HuH-7 (cell line): ENCODE results near the gene TMEM8B.

Experiments used
- DNase-seq: peaks from one replicate; pipeline ENCODE4 v3.0.0; 2011; ENCODE audit warnings: low spot score

The TMEM8B gene, protein sequence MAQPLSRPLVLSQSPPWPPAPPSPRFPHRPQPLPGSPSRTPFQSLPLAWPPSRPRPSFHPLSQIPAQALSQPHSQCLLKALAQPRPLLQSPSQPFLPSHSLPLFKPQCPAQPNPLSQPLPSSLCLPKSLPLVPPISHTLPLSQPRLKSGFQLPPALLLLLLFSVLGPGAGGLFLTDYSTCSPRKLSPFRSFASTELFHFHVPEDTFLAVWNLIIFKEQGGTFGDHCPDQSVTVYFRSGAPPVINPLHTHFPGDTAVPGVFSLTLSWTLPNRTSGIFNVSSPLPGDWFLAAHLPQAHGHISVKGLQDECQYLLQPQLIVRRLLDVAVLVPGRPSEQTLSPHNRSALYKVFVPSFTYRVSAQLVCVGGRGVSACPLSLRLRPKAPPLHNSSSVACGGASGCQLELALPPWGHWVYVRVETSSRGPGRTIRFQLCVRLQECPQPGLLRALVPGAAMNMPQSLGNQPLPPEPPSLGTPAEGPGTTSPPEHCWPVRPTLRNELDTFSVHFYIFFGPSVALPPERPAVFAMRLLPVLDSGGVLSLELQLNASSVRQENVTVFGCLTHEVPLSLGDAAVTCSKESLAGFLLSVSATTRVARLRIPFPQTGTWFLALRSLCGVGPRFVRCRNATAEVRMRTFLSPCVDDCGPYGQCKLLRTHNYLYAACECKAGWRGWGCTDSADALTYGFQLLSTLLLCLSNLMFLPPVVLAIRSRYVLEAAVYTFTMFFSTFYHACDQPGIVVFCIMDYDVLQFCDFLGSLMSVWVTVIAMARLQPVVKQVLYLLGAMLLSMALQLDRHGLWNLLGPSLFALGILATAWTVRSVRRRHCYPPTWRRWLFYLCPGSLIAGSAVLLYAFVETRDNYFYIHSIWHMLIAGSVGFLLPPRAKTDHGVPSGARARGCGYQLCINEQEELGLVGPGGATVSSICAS

DNA sequence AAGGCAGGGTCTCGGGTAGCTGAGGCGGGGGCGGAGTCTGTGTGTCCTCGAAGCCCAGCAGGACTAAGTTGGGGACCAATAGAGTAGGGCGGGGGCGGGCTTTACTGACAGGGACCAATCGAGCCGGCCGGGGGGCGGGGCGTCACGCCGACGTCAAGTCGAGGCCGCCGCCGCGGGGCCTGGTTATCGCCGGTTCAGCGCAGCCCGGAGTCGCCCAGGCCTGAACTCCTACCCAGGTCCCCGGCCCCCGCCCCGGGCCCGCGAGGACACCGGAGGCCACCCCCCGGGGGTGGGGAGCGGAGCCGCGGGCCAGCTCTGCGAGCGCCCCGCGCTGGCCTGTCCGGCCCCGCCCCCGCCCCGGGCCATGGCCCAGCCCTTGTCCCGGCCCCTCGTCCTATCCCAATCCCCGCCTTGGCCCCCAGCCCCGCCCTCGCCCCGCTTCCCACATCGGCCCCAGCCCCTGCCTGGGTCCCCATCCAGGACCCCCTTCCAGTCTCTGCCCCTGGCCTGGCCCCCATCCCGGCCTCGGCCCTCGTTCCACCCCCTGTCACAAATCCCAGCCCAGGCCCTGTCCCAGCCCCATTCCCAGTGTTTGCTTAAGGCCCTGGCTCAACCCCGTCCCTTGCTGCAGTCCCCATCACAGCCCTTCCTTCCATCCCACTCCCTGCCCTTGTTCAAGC lies at the start of gene TMEM8B:
TSS of gene TMEM8B (plus strand) at position 145 of the 680 bp plus-strand sequence. CDS start at position 365, 220 bp downstream.
- peak; percentile 95 for DNase-seq

DNA sequence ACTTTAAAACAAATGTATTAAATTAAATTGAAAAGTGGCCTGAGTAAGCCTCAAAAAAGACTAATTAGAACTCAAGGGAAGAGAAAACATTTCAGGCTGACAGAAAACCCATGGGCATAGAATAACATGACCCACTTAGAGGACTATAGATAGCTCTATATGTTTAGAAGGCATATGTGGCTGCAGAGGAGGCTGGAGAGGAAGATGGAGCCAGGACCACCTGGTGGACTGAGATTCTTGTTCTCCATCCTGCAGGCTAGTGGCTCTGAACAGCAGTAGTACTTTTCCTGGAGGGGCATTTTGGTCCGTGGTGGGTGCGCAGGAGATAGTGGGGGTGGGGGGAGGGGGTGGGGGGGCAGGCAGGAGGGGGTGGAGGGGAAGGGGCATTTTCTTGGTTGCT lies 48.0 kb upstream of the TMEM8B start:
- DNase-seq, result no peak

DNA sequence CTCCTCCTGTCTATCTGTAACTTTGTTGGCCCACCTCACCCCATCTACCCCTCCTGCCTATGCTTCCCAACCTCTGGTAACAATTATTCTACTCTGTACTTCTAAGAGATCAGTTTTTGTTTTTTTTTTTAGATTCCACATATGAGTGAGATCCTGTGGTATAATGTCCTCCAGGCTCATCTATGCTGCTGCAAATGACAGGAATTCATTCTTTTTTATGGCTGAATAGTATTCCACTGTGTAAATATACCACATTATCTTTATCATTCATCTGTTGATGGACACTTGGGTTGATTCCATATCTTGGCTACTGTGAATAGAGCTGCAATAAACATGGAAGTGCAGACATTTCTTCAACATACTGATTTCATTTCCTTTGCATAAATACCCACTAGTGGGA lies 45.6 kb upstream of the TMEM8B start:
- no peak for DNase-seq

DNA sequence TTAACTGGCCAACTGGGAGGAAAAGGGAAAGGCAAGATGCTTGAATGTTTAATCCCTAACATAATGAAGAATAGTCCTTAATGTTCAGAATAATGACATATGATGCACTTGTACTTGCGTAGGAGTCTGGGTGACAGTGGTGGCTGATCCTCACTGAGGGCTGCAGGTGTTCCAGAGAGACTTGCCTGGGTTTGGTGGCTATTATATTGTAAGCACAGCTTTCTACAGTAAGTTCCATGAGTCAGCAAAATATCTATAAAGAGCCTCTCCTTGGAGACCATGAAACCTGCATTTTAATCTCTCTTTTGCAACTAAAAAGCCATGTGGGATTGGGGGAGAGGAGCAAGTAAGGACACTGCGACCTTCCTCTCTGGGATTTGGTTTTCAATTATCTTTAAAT lies 39.5 kb upstream of the TMEM8B start:
- DNase-seq, result no peak

DNA sequence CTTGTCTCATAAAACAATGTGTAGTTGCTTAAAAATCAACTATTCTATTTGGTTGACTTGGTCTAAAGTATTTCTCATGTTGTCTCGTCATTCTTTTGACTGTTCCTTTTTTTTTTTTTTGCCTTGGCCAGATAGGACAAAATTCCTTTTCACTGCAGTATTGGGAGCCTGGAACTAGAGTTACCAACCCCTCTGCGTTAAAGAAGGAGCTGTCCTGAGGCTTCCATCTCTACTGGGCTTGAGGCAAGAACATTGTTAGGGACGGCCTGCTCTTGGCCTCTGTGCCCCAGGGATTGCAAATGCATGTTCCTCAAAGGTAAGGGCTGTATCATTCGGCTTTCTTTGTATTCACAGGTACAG lies 39.0 kb upstream of the TMEM8B start:
- DNase-seq, result no peak

DNA sequence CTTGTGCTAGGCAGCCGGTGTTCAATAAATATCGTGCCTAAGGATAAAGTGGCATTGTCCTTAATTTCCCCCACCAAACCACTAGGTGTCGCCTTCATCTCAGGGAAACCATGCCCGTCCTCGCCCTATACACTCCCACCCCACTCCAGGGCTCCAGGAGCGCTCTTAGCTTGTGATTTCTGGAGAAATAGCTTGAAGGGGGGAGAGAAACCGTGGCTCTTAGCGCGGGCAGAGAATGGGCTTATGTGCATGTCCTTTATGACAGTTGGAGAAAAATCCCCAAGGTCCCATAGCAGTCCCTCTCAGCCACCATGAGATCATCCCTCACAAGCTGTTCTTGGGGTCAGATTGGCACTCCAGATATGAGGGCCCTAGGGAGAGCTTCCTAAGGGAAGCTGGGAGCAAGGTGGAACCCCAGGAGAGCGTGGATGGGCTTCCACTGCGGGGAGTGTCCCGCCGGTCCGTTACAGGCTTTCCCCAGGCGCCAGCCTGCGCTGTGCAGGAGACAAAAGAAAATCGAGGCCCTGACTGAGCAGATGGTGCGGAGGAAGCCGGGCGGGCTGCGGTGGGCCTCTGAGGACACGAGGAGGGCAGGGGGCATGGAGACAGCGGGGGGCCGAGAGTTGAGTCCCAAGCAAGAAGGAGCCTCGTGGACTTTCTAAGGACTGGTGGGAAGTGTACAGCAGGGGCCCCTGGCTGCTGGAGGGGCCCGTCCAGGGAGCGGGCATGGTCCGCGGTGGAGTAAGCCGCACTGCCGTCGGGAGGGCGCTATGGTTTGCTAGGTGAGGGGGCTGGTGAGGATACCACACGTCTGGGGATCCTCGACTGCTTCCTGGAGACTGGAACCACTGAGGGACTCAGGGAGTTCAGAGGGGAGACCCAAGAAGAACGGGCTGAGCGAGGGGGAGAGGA lies 38.4 kb upstream of the TMEM8B start:
- peak; percentile 91 for DNase-seq

DNA sequence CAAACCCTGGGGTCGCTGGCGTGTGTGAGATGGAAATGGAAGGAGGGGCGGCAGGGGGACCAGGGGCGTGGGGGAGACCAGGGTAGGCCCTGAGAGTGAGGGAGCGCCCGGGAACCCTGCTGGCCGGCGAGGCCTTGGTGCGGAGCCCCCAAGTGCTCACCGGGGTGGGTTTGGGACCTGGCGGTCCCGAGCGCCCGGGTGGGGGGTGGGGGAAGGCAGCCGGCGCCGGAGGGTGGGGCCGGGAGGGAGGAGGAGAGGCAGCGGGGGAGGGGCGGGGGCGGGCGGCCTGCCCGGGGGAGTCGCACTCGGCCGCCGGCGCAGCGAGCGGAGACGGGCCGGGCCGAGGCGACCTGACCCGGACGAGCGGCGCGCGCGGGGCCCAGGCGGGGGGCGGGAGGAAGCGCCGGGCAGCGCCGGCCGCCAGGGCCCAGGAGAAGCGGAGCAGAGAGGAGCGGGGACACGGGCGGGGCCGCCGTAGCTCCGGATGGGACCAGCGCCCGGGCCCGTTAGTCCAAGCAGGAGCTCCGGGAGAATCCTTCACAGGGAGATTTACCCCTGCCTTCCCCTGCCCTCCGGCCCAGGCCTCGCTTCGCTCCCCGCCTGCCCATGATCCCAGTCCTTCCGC lies 37.6 kb upstream of the TMEM8B start, which contains the start of gene NPR2:
TSS of gene NPR2 (plus strand) at position 295 of the 625 bp plus-strand sequence. CDS start 818 bp downstream, outside the sequence.
- peak; percentile 54 for DNase-seq

DNA sequence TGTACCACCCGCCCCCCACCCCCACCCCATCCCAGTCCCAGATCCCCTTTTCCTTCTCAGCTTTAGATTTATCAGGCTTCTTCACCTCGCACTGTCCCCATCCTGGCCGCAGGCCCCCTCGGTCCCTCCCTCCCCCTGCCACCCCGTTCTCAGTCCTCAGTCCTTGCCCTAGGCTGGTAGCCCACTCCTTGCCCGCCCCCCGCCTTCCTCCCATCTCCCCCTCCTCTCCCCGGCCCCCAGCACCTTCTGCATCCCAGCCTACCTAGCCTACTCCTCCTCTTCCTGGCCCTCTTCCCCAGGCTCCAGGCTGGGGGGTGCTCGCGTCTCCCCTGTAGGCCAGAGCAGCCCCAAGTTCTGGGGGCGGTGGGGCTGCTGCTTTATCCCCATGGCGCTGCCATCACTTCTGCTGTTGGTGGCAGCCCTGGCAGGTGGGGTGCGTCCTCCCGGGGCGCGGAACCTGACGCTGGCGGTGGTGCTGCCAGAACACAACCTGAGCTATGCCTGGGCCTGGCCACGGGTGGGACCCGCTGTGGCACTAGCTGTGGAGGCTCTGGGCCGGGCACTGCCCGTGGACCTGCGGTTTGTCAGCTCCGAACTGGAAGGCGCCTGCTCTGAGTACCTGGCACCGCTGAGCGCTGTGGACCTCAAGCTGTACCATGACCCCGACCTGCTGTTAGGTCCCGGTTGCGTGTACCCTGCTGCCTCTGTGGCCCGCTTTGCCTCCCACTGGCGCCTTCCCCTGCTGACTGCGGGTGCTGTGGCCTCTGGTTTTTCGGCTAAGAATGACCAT lies 36.8 kb upstream of the TMEM8B start:
- DNase-seq, result no peak

DNA sequence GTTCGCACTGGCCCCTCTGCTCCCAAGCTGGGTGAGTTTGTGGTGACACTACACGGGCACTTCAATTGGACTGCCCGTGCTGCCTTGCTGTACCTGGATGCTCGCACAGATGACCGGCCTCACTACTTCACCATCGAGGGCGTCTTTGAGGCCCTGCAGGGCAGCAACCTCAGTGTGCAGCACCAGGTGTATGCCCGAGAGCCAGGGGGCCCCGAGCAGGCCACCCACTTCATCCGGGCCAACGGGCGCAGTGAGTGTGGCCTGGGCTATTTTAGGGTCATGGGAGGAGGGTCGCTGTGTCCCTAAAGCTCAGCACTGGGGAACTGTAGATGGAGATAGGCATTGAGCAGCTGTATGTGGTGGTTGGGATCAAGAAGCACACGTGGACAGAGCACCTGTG lies 36.2 kb upstream of the TMEM8B start:
- DNase-seq, result no peak

DNA sequence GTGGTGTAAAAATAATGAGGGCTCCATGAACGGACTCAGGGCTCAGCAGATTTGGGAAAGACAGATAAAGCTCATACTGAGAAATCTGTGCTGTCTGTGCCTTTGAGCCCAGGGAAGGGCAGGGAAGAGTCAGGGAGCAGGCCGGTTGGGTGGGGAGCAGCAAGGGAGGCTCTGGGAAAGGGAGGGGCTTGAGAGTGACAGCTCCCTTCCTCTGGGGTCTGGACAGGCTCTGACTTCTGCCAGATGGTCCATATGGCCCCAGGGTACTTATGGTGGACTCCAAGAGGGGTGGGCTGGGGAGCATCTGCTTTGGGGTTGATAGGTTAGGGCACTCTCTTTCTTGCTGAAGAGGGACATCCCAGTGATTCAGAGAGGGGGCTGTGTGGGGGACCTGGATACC lies 35.6 kb upstream of the TMEM8B start:
- no peak for DNase-seq

DNA sequence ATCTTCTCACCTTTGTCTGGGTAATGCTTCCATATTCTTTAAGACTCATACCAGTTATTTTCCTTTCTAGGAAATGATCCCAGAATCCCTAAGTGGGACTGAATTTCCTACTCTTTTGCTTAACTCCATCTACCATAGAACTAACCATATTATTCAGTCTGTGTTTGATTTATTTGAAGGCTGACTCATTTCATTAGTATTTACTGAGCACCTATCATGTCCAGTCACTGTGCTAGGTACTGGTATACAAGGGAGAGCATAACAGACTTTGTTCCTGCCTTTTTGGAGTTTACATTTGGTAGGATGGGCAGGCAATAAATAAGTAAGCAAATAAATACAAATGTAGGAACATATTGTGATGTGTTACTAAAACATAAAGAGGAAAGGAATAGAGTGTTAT lies 33.3 kb upstream of the TMEM8B start:
- DNase-seq, result no peak

DNA sequence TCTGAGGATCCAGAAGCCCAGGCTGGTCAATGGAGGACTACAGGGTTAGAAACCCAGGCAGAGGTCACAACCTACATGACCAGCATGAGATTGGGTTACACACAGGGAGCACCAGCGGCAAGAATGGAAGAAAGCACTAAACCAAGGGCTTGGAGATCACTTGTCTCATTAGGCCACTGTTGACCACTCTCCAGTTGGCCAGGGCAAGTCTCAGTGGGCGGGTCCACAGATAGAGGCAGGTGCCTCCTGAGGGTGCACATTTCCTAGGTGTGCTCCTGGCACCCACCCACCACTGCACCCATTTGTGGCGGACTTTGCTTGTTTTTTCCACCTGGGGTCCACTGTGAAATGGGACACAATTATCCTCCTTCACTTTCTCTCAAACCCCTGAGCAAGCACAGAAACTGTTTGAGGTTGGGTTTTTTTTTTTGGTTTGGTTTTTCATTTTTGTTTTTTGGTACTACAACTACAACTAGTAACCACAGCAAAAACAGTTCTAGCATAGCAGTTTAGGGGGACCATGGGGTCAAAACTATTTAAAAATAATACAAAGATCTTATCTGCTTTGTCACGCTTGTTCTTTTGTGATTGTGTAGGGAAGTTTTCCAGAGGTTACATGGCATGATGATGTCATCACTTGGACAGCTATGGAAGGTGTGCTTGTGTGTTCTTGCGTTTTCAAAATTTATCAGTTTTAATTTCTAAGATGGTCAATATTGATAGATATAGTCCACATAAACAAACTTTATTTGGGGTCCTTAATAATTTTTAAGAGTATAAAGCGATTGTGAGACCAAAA lies 31.5 kb upstream of the TMEM8B start:
- DNase-seq, result no peak

DNA sequence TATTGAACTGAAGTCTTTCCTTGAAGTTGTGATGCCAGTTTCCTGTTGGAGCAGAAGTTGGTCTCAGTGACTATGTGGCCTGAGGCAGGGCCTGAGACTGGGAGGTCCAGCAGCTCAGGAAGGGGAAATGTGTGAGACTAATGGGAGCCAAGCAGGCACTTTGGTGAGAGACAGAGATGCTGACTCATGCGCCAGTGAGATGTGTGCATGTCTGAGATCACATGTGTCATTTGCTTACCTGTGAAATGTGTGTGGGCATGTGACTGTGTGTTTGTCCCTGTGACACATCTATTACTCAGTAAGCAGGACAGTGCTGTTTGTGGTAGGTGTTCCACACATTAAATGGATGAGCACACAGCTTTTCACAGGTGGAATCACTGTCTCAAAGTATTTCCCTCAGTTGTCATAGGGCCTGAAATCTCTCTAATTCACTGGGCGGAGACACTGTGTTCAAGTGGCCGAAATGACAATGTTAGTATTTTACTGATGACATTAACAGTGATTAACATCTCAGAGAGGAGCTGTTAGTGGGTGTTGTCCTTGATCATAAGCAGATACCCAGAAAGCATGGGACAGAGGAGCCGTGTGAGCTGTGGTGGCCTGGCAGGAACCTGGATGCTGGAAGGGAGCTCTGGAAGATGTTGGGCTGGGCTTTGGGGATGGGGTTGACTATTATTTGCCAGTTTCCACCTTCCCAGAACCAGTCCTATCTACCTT lies 30.2 kb upstream of the TMEM8B start:
- DNase-seq, result no peak

DNA sequence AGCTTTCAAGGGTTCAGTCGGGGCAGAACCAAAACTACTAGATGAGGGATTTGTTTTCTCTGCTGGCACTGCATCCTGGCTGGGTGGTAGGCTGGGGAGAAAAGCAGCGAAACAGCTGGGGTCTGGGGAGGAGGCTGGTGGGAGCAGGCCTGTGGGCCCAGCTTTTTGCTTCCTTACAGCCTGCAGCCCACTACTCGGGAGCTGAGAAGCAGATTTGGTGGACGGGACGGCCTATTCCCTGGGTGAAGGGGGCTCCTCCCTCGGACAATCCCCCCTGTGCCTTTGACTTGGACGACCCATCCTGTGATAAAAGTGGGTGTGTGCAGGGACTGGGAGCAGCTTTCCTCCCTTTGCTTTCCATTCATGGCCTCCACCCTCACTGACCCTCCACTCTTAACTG lies 28.5 kb upstream of the TMEM8B start:
- no peak for DNase-seq

DNA sequence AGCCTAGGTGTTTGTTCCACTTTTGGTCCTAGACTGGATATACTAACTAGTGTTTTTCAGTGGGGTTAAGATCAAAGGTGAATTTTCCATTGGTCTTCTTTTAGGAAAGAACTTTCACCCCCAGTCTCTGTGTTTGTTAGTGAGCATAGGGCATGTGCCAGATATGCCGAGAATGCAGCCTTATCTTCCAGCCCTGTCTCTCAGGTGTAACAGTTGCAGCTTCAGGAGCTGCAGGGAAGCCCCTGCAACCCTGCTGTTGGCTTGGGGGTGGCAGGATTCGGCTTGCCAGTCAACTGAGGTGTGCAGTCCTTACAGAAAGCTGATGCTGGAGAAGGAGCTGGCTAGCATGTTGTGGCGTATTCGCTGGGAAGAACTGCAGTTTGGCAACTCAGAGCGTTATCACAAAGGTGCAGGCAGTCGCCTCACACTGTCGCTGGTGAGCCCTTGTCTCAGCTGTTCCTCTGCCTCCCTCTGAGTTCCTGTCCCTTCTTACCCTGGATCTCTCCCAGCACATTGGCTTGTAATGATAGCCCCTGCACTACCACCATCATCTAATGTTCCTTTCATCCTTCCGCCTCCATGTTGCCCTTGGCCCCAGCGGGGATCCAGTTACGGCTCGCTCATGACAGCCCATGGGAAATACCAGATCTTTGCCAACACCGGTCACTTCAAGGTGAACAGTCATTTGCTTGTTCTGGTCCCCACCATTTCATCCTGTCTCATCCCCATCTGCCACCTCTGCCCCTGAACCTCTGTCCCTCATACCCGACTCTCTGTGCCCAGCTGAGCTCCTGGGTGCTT lies 27.5 kb upstream of the TMEM8B start:
- no peak for DNase-seq

DNA sequence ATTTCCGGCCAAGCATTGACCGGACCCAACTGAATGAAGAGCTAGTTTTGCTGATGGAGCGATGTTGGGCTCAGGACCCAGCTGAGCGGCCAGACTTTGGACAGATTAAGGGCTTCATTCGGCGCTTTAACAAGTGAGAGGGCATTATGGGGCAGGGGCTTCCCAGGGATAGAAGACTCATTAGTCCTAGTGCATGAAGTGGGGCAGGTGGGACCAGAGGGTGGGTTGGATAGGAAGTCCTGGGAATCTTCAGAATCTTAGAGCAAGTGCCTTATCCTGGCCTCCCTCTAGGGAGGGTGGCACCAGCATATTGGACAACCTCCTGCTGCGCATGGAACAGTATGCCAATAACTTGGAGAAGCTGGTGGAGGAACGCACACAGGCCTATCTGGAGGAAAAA lies 22.9 kb upstream of the TMEM8B start:
- DNase-seq, result no peak

DNA sequence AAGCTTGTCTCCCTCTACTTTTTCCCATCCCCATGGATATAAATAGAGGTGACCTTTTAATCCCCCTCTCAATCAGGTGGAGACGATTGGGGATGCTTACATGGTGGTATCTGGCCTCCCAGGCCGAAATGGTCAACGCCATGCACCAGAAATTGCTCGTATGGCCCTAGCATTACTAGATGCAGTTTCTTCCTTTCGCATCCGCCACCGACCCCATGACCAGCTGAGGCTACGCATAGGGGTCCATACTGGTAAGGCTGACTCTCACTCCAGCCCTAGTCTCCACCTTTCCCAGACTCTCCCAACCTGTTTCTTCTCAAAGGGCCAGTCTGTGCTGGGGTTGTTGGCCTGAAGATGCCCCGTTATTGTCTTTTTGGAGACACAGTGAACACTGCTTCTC lies 20.6 kb upstream of the TMEM8B start:
- no peak for DNase-seq

DNA sequence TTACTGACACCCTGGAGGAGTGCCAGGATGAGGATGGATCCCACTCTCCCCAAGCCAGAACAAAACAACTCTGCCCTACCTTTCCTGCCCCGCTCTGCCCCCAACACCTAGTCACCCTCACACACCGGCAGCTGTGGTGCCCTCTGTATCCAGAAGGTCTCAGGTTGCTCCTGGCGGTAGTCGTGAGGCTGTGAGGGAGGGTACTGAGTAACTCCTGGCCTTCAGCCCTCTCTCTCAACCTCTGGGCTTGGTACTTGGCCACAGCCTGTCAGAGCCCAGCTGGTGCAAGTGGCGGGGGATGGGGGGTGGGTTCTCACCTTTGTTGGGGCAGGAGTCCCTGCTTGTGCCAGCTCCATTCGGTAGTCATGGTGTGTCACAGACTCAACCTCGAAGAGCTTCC lies 18.9 kb upstream of the TMEM8B start:
- DNase-seq, result no peak
